Posterior cingulate gyrus (tissue), 11 donors: ENCODE measurements around the gene GRAMD4.

Experiments
- DNase-seq, 10 donors: peaks; one replicate each; pipeline versions ENCODE4 v3.0.0 to v3.0.0-alpha.2; 2020 to 2021; ENCODE audit warnings: mixed read lengths in 3 of 10
- intact Hi-C: fragments of 100-400 bp; cut with DNase I; formaldehyde crosslinking; loops from one replicate; pipeline ENCODE4 v1.15.1; 2023

GRAMD4 gene, protein sequence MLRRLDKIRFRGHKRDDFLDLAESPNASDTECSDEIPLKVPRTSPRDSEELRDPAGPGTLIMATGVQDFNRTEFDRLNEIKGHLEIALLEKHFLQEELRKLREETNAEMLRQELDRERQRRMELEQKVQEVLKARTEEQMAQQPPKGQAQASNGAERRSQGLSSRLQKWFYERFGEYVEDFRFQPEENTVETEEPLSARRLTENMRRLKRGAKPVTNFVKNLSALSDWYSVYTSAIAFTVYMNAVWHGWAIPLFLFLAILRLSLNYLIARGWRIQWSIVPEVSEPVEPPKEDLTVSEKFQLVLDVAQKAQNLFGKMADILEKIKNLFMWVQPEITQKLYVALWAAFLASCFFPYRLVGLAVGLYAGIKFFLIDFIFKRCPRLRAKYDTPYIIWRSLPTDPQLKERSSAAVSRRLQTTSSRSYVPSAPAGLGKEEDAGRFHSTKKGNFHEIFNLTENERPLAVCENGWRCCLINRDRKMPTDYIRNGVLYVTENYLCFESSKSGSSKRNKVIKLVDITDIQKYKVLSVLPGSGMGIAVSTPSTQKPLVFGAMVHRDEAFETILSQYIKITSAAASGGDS

DNA sequence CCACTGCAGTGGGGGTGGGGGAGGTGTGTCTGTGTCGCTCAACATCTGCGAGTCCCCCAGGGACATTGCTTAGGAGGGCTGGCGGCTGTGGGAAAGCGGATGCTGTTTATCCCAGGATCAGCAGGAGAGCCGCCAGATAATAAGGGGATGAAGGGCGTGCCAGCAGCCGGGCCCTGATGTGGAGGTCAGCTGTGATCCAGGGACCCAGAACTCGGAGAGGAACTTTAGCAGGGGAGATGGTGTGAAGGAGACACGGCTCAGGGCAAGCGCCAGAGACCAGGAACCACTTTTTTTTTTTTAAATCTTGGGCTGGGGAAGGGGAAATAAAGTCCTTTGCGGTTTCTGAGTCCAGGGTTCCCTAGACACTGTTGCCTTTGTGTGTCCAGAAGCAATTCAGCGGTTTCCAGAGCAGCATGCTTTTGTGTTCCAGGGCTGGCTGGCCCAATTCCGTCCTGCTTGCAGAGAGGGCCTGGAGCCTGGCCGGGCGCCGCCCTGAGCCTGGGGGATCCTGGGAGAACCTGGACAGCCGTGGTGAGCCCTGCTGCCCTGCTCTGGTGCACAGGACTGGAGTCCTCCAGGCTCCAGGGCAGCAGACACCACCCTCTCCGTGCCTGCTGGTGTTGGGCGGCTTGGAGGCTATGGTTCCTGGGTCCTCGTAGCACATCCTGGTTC is at the start of gene GRAMD4:
Gene GRAMD4 (plus strand): TSS at position 557 of the 672 bp plus-strand sequence. CDS start 6,414 bp downstream, outside the sequence.
- peak in 8 of 10 donors; percentile 42 to 90 (median 66) for DNase-seq
- intact Hi-C loops: no loop called here

DNA sequence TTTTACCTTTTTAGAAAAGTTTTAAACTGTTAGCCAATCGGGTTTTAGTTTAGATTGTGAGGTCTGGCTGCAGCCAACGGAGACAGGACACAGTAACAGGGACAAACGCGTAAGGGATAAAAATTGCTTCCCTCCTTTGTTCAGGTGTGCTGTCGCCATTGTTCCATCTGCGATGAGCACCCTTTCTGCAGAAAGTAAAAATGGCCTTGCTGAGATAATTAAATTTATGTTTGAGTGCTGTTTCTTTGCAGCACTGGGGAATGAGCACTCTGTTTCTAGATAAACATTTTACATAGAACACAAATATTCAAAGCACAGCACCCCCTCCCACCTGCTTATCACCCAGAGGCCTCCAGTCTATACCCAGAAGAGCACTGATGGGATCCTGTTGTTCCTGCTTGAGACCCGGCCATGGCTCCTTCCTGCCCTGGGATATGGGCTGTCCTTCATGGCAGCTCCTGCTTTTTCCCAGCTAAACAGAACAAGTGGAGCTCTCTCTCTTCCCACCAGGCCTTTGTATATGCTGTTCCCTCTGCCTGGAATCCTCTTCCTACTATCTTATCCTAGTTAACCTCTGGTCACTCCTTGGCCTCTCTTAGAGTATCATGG is 48.4 kb upstream of the GRAMD4 start:
- intact Hi-C loops: no loop called here
- DNase-seq: peak in 1 of 10 donors; percentile 30

DNA sequence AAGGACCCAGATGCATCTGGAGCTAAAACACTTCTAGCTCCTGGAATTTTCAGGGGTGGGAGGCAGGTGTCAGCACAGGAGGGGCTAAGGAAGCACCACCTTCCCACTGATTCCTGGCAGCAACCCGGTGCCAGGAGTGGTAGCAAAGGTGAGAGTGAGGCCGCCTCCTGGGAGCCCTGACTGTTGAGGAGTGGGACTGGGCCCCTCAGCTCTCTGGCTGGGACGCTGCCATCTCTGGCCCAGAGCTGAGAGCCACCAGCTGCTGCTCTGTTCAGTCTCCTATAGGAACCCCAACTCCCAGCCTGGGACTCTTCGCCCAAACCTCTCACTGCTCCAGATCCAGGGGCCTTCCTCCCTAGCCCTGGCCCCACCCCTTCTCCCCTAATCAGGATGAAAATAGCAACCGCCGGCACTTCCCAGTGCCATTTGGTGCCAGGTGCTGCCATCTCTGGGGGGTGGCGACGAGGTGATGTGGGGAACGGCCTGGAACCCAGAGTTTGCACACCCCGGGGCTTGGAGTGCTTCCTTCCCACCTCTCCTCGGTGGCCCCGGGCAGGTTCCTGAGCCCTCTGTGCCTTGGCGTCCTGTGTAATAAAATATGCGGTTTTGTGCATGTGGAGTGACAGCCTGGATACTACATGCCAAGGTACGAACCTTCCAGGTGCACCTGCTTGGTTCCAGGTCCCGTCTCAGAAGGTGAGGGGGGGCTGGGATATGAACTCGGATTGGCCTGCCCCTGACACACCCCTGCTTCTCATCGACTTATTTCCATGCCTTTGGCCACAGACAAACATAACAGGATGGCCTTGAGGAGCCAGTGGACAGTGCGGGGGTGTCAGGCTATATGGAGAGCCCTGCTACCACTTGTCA is 47.0 kb upstream of the GRAMD4 start:
- DNase-seq: peak in 4 of 10 donors; percentile 5 to 73 (median 51)
- intact Hi-C loops: no loop called here

DNA sequence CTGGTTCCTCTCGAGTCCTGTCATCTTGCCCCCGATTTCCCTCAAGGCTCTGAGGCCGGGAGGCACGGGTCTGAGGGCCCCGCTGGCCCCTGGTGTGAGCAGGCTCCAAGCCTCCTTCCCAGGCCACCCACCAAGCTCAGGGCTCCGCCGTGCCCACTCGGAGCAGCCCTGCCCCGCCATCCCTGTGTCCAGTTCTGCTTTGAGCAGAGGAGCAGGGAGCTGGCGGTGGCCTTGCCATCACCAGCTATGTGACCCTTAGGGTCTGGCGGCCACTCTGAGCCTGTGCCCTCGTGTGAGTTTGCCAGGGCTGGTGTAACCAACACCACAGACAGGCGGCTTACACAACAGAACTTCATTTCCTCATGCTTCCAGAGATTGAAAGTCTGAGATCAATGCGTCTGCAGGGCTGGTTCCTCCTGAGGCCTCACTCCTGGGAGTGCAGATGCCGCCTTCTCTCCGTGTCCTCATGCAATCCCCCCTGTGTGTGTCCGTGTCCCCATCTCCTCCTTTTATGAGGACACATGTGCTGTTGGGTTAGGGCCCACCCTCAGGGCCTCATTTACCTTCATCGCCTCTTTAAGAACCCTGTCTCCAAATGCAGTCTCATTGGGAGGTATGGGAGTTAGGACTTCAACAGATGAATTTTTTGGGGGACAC is 46.3 kb upstream of the GRAMD4 start:
- peak in 4 of 10 donors; percentile 5 to 66 (median 52) for DNase-seq
- intact Hi-C loops: no loop called here

DNA sequence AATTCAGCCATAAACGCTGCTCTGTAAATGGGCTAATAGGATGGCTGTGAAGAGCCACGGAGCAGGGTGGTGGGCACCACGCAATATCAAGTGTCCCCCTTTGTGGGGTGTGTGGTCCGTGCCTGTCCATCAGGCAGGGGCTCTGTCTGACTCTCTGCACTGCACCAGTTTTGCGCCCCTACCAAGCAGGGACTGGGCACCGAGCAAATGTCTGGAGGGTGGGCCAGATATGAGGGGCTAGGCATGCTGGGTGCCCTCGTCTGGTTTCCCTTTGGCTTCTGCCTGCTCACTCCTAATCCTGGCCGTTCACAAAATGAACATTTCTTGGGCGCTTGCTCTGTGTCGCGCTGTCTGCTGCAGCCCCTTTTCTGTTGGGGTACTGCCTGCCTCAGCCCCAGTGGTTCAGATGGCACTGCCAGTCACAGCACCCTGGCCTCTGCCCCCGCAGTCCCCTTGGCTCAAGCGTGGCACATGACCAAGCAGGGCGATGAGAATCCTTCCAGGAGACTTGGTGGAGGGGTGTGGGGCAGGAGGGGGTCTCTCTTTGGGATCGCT is 45.7 kb upstream of the GRAMD4 start:
- peak in 3 of 10 donors; percentile 35 to 62 (median 50) for DNase-seq
- intact Hi-C loops: no loop called here

DNA sequence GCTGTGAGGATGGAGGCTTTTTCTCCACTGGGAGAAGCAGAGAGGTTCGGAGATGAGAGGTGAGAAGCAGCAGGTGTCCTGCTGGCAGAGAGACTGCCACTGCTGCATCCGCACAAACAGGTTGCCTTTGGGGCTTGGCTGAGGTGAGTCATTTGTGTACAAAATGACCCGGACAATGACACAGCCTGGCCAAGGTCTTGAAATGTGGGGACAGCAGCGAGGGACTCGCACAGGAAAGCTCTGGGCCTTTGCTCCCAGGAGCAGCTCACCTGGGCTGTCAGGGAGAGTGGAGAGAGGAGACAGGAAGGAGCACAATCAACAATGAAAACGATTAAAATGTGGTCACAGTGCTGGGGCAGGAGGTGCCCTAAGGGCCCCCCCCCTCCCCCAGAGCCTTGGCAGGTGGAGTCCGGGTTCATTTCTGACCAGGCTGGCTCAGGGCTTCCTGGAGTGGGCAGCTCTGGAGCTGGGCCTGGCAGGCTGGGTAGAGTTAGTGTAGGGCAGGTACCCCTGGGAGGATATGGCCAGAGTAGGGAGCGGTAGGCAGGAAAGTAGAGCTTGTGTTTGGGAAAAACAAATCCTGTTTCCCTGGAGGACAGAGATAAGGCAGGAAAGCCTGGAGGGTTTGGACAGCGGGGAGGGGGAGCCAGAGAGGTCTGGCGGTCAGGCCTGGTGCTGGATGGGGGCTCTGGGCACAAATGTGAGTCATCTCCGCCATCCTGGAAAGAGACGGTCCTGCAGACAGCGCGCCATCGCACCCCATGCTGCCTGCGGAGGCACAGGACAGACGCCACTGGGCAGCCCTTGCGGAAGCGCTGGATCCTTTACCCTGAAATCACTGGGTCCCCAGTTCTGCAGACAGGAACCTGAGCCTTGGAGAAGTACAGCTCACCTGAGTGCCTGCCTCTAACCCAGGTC is 44.9 kb upstream of the GRAMD4 start:
- intact Hi-C loops: no loop called here
- DNase-seq: peak in 4 of 10 donors; percentile 4 to 75 (median 45)

DNA sequence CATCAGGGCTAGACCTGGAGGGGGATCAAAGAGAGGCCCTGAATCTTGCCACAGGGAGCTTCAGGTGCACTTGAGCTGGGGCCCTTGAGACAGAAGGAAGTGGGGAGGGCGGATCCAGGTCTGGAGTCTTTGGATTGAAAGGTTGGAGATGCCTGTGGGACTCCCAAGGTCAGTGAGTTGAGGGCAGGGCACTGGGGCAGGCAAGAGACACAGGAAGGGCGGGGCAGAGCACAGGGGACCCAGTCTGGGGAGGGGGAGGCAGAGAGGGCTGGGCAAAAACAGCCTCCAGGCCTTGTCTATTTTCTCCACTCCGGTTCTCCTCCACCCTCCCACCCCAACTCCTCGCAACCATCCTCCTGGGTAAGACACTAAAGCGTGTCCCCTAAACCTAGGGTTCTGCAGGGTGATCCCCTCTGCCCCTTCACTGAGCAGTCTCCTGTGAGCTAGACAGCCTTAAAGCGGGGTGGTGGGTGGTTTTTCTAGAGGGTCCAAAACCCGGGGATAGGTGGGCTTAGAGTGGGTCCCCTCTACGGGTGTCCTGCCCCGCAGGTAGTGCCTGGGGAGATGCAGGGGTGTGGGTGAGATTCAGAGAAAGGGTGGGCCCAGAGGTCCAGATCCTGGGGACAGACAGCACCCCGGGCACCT is 44.2 kb upstream of the GRAMD4 start:
- intact Hi-C loops: no loop called here
- peak in 2 of 10 donors; percentile 37 to 61 for DNase-seq

DNA sequence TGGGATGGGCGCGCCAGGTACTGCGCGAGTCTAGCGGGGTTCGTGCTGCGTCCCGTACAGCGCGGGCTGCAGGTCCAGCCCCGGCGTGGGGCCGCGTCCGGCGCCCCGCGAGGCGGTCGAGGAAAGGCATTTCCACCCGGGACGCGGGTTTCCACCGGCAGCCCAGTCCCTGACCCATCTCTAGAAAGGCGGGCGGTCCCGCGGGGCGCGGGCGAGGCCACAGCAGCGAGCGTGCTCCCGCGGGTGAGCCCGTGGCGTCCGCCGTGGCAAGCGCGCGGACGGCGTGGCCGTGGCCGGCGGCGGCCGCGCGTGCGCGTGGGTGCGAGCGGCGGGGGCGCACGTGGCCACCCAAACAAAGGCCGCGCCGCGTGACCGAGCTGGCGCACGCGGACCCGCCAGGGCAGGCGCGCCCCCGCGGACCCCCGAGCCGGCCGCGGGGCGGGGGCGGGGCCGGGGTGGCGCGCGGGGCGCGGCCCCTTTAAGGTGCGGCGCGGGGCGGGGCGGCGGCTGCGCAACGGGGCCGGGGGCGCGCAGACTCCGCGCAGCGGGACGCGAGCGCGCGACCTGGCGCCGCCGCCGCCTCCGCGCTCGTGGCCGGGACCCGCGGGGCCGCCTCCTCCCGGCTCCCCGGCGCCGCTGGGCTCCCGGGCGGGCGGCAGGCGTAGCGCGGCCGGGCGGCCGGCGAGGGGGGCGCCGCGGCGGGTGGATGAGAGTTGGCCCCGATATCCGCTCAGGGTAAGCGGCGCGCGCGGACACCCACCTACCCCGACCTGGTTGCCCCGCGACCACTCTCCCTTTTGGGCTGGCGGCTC is 43.4 kb upstream of the GRAMD4 start:
- intact Hi-C loops: no loop called here
- DNase-seq: peak in 7 of 10 donors; percentile 39 to 94 (median 59)

DNA sequence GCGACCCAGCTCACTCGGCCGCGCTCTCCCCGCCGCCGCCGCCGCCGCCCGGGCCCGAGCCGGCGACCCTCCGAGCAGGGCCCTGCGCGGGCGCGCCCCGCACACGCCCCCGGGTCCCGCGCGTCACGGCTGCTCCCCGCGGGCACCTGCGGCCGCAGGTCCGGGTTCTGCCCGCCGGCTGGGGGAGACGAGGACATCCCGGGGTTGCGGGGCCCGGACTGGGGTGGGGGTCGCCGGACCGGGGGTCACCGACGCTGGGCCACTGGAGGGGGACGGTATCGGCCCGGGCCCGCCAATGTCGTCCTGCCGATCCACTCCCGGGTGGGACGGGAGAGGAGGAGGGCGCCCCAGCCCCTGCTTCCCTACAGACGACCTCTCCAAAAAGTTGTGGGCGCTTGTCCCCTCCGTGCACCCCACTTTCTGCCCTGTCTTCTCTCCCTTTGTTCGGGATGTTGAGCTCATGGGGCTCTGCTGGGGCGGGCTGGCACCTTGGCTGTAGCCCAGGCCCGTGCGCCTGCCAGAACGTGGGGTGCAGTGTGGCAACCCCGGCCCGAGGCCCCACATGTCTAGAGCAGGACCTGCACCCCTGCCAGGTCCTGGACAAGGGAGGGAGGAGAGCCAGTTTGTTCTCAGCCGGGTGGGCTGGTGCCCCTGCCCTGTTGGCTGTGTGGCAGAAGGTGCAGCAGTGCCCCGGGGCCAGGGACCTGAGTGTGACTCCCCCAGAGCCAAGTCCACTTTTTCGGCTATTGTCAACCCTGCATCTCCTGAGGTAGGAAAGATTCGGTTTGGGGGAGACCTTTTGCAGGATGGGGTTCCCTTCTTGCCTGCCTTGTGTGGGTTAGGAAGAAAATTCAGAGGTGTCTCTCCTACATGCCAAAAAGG is 42.6 kb upstream of the GRAMD4 start:
- intact Hi-C loops: no loop called here
- peak in 4 of 10 donors; percentile 8 to 84 (median 78) for DNase-seq

DNA sequence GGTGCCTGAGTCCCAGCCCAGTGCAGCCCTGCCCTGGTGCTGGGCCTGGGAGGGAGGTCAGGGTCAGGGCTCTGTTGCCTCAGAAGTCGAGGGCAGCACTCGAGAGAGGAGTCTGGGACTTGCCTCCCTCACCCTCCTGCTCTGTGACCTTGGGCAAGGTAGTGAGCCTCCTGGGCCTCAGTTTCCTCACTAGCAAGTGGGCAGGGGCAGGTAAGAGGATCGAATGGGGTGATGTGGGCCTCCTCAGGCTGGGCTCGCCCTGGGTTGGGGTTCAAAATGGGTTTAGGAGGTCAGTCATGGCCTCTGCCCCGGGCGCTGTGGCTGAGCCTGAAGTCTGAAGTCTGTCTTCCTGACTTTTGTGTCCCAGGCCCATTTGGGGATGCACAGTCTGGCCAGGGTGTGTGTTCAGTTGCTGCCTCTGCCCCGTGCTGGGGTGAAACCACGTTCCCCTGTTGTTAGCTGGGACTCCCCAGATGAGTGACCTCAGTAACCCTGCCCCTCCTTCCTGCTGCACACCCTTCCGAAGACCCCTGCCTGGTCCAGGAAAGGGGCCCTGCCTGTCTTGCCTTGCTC is 41.8 kb upstream of the GRAMD4 start:
- intact Hi-C loops: no loop called here
- peak in 3 of 10 donors; percentile 6 to 77 (median 57) for DNase-seq

DNA sequence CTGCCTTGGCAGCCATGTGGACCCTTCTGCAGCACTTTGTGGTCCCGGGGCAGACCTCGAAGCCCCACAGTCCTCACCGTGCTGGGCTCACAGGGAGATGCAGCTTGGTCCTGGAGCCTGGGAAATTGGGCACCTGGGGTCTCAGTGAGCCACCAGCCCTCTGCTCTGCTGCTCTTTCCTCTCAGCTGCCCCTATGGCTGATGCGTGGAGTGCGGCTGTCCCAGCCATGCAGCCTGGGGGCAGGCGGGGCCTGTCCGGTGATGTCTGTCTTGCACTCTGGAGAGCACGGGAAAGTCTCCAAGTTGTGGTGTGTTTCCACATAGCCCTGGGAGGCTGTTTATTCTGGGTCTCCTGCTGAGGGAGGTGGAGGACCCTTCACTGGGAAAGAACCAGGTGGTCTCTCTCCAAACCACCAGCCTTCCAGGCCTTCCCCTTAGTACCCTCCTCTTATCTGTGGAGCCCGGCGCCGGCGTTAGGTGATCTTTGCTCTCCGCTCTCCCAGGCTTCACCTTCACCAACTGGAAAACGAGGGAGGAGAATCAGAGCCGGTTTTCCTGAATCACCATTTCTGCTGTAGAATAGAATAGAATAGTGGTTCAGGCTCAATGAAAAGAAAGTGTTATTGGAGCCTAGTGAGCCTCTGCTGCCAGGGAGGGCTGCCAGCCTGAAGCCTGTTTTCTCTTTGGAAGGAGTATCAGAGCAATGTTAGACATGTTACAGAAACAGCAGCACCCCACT is 41.2 kb upstream of the GRAMD4 start:
- intact Hi-C loops: no loop called here
- DNase-seq: peak in 5 of 10 donors; percentile 10 to 86 (median 70)

DNA sequence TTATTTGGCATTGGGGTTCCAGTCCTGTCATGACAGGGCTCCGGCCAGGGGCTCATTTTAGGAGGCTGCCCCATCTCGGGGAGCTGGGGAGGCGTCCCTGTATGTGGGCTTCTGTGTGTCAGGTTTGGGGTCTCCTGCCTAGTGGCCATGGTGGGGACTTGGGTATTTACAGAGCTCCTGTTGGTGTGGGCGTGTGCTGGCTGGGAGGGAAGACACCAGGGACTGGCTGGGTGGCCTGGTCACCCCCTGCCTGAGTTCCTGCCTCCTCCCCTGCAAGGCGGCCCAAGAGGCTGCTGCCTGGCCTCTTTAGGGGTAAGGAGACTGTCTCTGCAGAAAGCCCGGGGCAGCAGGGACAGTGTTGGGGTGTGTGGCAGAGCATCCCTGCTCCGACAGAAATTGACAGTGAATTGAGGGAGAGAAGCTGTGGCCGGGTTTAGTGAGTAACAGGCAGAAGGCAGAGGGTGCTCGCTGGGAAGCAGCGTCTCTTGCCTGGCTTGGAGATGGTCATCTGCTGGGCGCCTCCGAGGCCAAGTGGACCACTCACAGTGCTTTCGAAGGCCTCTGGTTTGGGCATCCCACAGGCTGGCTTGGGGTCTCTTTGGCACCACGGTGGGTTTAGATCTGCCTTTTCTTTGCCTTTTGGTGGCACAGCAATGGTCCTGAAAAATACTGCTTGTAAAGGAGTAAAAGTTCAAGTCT is 40.3 kb upstream of the GRAMD4 start:
- peak in 4 of 10 donors; percentile 7 to 76 (median 32) for DNase-seq
- intact Hi-C loops: loop anchor here (10.0 kb wide), 1 partner anchor 75 kb away; no protein-coding TSS in a partner anchor

DNA sequence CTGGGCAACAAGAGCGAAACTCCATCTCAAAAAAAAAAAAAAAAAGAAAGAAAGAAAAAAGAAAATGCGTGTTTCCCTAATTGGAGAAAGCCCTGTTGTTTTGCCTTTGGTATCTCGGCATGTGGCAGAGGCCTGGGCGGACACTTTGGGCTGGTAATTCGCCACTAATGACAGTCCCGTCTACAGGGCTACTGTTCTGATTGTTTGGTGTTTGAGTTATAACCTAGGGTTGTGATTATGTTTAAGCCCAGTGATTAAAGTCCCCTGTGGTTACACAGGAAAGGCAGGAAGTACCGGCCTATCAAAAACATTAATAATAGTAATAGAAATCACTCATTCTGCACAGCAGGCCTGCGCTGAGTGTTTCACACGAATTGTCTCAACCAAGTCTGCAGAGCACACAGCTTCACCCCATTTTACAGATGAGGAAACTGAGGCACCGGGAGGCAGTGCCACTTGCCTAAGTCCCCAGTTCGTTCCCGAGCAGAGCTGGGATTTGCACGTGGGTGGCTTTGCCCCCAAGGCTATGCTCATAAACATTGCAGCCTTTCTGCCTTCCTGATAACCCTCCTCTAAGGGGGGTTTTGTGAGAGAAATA is 39.1 kb upstream of the GRAMD4 start:
- intact Hi-C loops: loop anchor here (10.0 kb wide), 1 partner anchor 74 kb away; no protein-coding TSS in a partner anchor

More for the DNA sequence above, 39.1 kb upstream of the GRAMD4 start:
- peak in 3 of 10 donors; percentile 2 to 25 (median 18) for DNase-seq
